SK-N-SH (cell line): Measurements from ENCODE around the gene MORC2. TPM values are rescaled to one million over a fixed set of nuclear protein-coding genes. Genes with fewer than 3 reads are reported as not detected.

Experiments used
- CTCF ChIA-PET: fragments of 300-600, 350-600 bp; formaldehyde crosslinking; extraction: SDS; loops from one replicate; lab custom pipeline; 2021; lab: Yijun Ruan, JAX
- POLR2A ChIA-PET: fragments of 350-600 bp; sonication (Branson Sonifier 250); formaldehyde crosslinking; extraction: SDS; loops from one replicate; lab custom pipeline; 2020; ENCODE audit warnings: antibody characterized with exemption, inconsistent platforms; lab: Yijun Ruan, JAX
- DNase-seq: peaks from one replicate; pipeline ENCODE4 v3.0.0; 2012
- H2AFZ ChIP-seq: fragments of 200-600 bp; sonication (generic); 2 replicates; pipeline ENCODE4 v1.8.1; 2016; ENCODE audit warnings: antibody characterized with exemption, mild to moderate bottlenecking, low read depth
- H3F3A ChIP-seq: fragments of 200-600 bp; sonication (generic); replicated peaks from 2 replicates; pipeline ENCODE3; 2016; ENCODE audit warnings: antibody characterized with exemption, mild to moderate bottlenecking; ENCODE audit not compliant: insufficient read depth
- H3K27ac ChIP-seq, 2 experiments: fragments of 200-500 bp in 1 of 2; fragments of 200-600 bp in 1 of 2; sonication (Bioruptor generic) in 1 of 2; sonication (generic), shearing (Covaris generic) in 1 of 2; 2 replicates each; pipeline versions ENCODE4 v1.5.1 to v1.6.1; 2014 to 2016; ENCODE audit warnings: low read depth in 2 of 2, inconsistent platforms in 1 of 2, low read length in 1 of 2, mild to moderate bottlenecking in 1 of 2, mixed read lengths in 1 of 2
- H3K27me3 ChIP-seq: fragments of 200-600 bp; sonication (generic), shearing (Covaris generic); 2 replicates; pipeline ENCODE4 v1.6.1; 2016; ENCODE audit warnings: mixed run types; ENCODE audit not compliant: insufficient read depth
- H3K36me3 ChIP-seq, 2 experiments: fragments of 200-500 bp in 1 of 2; fragments of 200-600 bp in 1 of 2; sonication (Bioruptor generic) in 1 of 2; sonication (generic) in 1 of 2; replicated peaks in 1 of 2; 2 replicates each; pipeline versions ENCODE3 to v1.5.1; 2014 to 2016; ENCODE audit warnings: low read length in 1 of 2, mild to moderate bottlenecking in 1 of 2; ENCODE audit not compliant: insufficient read depth in 2 of 2, control insufficient read depth in 1 of 2
- H3K4me1 ChIP-seq, 2 experiments: fragments of 200-500 bp in 1 of 2; fragments of 200-600 bp in 1 of 2; sonication (Bioruptor generic) in 1 of 2; sonication (generic), shearing (Covaris generic) in 1 of 2; 2 replicates each; pipeline versions ENCODE4 v1.5.1 to v1.6.1; 2014 to 2016; ENCODE audit warnings: low read depth in 1 of 2, low read length in 1 of 2, mixed run types in 1 of 2; ENCODE audit not compliant: insufficient read depth in 2 of 2, control insufficient read depth in 1 of 2
- H3K4me2 ChIP-seq: fragments of 200-600 bp; sonication (generic), shearing (Covaris generic); 2 replicates; pipeline ENCODE4 v1.6.1; 2017; ENCODE audit warnings: mixed run types
- H3K4me3 ChIP-seq, 2 experiments: fragments of 200-500 bp in 1 of 2; fragments of 200-600 bp in 1 of 2; sonication (Bioruptor generic) in 1 of 2; sonication (generic), shearing (Covaris generic) in 1 of 2; 2 replicates each; pipeline versions ENCODE4 v1.5.1 to v1.8.1; 2014 to 2016; ENCODE audit warnings: low read depth in 2 of 2, inconsistent platforms in 1 of 2, low read length in 1 of 2, mild to moderate bottlenecking in 1 of 2, mixed read lengths in 1 of 2, moderate library complexity in 1 of 2
- H3K79me2 ChIP-seq: fragments of 200-600 bp; sonication (generic); 2 replicates; pipeline ENCODE4 v1.8.1; 2017; ENCODE audit warnings: mild to moderate bottlenecking; ENCODE audit not compliant: insufficient read depth
- H3K9ac ChIP-seq: fragments of 200-600 bp; sonication (generic); 2 replicates; pipeline ENCODE4 v1.6.1; 2017; ENCODE audit warnings: mixed run types
- H3K9me2 ChIP-seq: fragments of 200-600 bp; sonication (generic); 2 replicates; pipeline ENCODE4 v1.6.1; 2017; ENCODE audit warnings: mixed run types
- H3K9me3 ChIP-seq: fragments of 200-600 bp; sonication (generic); 2 replicates; pipeline ENCODE4 v1.6.1; 2017; ENCODE audit warnings: mixed run types, mild to moderate bottlenecking, moderate library complexity
- H4K20me1 ChIP-seq: fragments of 200-600 bp; sonication (generic); 2 replicates; pipeline ENCODE4 v1.6.1; 2017; ENCODE audit warnings: mild to moderate bottlenecking, mixed run types; ENCODE audit not compliant: insufficient read depth
- CHD2 ChIP-seq: fragments of 150-350 bp; IDR thresholded peaks from 2 replicates; pipeline ENCODE4 v1.6.1; 2018; ENCODE audit warnings: low read length; ENCODE audit not compliant: partially characterized antibody
- EZH2phosphoT487 ChIP-seq: fragments of 200-600 bp; sonication (generic); IDR thresholded peaks from 2 replicates; pipeline ENCODE4 v1.6.1; 2017; ENCODE audit warnings: low read depth, mixed run types, mild to moderate bottlenecking, antibody characterized with exemption, moderate library complexity, borderline replicate concordance
- FOSL2 ChIP-seq: IDR thresholded peaks from 2 replicates; pipeline ENCODE4 v1.4.0; 2012; ENCODE audit warnings: low read depth, mild to moderate bottlenecking, moderate library complexity, borderline replicate concordance
- FOXM1 ChIP-seq: IDR thresholded peaks from 2 replicates; pipeline ENCODE4 v1.4.0; 2012; ENCODE audit warnings: low read depth, mild to moderate bottlenecking
- GABPA ChIP-seq: IDR thresholded peaks from 2 replicates; pipeline ENCODE4 v1.4.0; 2012; ENCODE audit warnings: low read depth, mild to moderate bottlenecking
- GATA2 ChIP-seq: sonication (generic); formaldehyde crosslinking; IDR thresholded peaks from 2 replicates; pipeline ENCODE4 v1.5.0; 2020; ENCODE audit warnings: mild to moderate bottlenecking, missing genetic modification reagents
- MEF2A ChIP-seq: IDR thresholded peaks from 2 replicates; pipeline ENCODE4 v1.4.0; 2012; ENCODE audit warnings: low read depth, borderline replicate concordance
- RFX5 ChIP-seq: IDR thresholded peaks from 2 replicates; pipeline ENCODE4 v1.6.1; 2012; ENCODE audit warnings: mild to moderate bottlenecking, improper control_type of control experiment, low read length
- RXRA ChIP-seq: IDR thresholded peaks from 2 replicates; pipeline ENCODE4 v1.4.0; 2012; ENCODE audit warnings: low read depth, mild to moderate bottlenecking, borderline replicate concordance
- SIN3A ChIP-seq: IDR thresholded peaks from 2 replicates; pipeline ENCODE4 v1.6.1; 2012; ENCODE audit warnings: low read depth, mild to moderate bottlenecking, low read length, moderate library complexity, borderline replicate concordance
- SMC3 ChIP-seq: IDR thresholded peaks from 2 replicates; pipeline ENCODE4 v1.6.1; 2012; ENCODE audit warnings: low read depth, low read length, improper control_type of control experiment
- TAF1 ChIP-seq: IDR thresholded peaks from 2 replicates; pipeline ENCODE4 v1.6.1; 2012; ENCODE audit warnings: low read depth, mild to moderate bottlenecking, low read length, moderate library complexity, borderline replicate concordance
- TCF12 ChIP-seq: IDR thresholded peaks from 2 replicates; pipeline ENCODE4 v1.4.0; 2012
- TEAD4 ChIP-seq: IDR thresholded peaks from 2 replicates; pipeline ENCODE4 v1.4.0; 2012; ENCODE audit warnings: mild to moderate bottlenecking, borderline replicate concordance; ENCODE audit not compliant: insufficient read depth
- WGBS: methylation state at CpG from one replicate; pipeline ENCODE4 v1.1.6; 2017; ENCODE audit warnings: low lambda C conversion rate; 5-methylcytosine and 5-hydroxymethylcytosine counted together
- polyA plus RNA-seq, 3 experiments: library from polyadenylated mRNA; depleted of rRNA; stranded (reverse); fragments of >200 nt; gene quantifications; 2 replicates each; pipeline ENCODE4 v1.2.3, GENCODE V29; 2012
- TF ChIP-seq, protein P1 (sequence below): fragments of 200-600 bp; sonication (generic); IDR thresholded peaks from 2 replicates; pipeline ENCODE4 v1.6.1; 2017; ENCODE audit warnings: antibody characterized with exemption, mild to moderate bottlenecking, moderate library complexity
- TF ChIP-seq, protein P2 (sequence below): IDR thresholded peaks from 2 replicates; pipeline ENCODE4; 2012

MORC2 gene
- polyA plus RNA-seq, 1 of the 3 experiments (the other 2 are of a cell fraction): 8.3 TPM

DNA sequence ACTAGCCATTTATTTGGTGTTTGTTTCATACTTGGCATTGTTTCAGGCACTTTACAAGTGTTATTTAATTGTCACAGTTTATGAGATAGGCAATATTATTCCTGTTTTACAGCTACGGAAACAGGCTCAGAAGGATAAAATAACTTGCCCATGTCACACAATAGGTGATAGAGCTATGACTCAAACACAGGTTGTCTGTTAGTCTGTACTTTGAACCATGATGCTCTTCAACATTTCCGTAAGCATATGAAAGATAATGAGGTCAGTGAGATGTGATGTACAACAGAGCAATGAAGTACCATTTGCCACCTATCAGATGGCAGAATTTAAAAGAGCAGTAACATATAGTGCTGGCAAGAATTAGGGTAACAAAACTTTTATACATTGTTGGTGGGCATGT is 15.7 kb upstream of the MORC2 start:
- Histone ChIP-seq H3K4me2 (no peak overlapping the region), H3K4me1 (no peaks in the 10 kb centered on the region), H3K9ac (no peak overlapping the region), H3K36me3 (no peaks in the 10 kb centered on the region), H3K79me2 (no peaks in the 10 kb centered on the region), H3K27me3 (no peaks in the 10 kb centered on the region), H2AFZ (no peak overlapping the region), H4K20me1 (no peaks in the 10 kb centered on the region), H3K9me2 (no peaks in the 10 kb centered on the region), H3K4me3 (no peak overlapping the region), H3F3A (peaks cover 4% of the 10 kb centered on the region), H3K27ac (no peak overlapping the region), H3K9me3 (no peaks in the 10 kb centered on the region)
- DNase-seq: no peak
- WGBS: 61% methylated on average over 2 of the region's 2 CpGs
- CTCF ChIA-PET: no interaction called here
- TF ChIP-seq TAF1 (no peak), GABPA (no peak), SMC3 (no peak), TEAD4 (no peak), FOSL2 (no peak), FOXM1 (no peak), SIN3A (no peak), CHD2 (no peak), MEF2A (no peak), TCF12 (no peak), EZH2phosphoT487 (no peak)
- TF ChIP-seq, protein P1, sequence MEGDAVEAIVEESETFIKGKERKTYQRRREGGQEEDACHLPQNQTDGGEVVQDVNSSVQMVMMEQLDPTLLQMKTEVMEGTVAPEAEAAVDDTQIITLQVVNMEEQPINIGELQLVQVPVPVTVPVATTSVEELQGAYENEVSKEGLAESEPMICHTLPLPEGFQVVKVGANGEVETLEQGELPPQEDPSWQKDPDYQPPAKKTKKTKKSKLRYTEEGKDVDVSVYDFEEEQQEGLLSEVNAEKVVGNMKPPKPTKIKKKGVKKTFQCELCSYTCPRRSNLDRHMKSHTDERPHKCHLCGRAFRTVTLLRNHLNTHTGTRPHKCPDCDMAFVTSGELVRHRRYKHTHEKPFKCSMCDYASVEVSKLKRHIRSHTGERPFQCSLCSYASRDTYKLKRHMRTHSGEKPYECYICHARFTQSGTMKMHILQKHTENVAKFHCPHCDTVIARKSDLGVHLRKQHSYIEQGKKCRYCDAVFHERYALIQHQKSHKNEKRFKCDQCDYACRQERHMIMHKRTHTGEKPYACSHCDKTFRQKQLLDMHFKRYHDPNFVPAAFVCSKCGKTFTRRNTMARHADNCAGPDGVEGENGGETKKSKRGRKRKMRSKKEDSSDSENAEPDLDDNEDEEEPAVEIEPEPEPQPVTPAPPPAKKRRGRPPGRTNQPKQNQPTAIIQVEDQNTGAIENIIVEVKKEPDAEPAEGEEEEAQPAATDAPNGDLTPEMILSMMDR: no peak
- TF ChIP-seq, protein P2, sequence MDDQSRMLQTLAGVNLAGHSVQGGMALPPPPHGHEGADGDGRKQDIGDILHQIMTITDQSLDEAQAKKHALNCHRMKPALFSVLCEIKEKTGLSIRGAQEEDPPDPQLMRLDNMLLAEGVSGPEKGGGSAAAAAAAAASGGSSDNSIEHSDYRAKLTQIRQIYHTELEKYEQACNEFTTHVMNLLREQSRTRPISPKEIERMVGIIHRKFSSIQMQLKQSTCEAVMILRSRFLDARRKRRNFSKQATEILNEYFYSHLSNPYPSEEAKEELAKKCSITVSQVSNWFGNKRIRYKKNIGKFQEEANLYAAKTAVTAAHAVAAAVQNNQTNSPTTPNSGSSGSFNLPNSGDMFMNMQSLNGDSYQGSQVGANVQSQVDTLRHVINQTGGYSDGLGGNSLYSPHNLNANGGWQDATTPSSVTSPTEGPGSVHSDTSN: no peak
- POLR2A ChIA-PET: no interaction called here

DNA sequence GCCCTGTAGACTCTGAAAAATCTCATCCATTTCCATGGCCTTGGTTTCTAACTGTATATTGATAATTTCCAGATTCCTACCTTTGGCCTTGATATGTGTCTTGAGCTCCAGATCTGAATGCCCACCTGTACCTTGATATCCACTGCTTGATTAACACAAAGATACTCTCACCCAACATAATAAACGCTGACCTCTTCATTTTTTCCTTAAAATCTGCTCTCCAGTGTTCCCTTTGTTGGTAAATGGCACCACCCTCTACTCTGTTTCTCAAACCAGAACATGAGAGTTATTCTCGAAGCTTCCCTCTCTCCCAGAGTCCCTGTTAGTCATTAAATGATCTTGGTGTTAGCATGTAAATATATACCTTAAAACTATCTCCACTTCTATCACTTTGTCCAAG is 13.9 kb upstream of the MORC2 start:
- H3K79me2 ChIP-seq: peaks cover 5% of the 10 kb centered on the region; the same call in 1 of the 2 replicates
- no peaks in the 10 kb centered on the region for H3K4me1 ChIP-seq
- no peak overlapping the region for H3K27ac ChIP-seq
- H3K9ac ChIP-seq: no peak overlapping the region
- H3K27me3 ChIP-seq: no peaks in the 10 kb centered on the region
- no peaks in the 10 kb centered on the region for H3K9me3 ChIP-seq
- TF ChIP-seq TAF1: no peak
- TF ChIP-seq FOSL2: no peak
- no peak for TF ChIP-seq RFX5
- no peak for TF ChIP-seq RXRA
- no peak for TF ChIP-seq GATA2
- H3K4me3 ChIP-seq: no peak overlapping the region
- H3K36me3 ChIP-seq: peaks cover 0 to 10% of the 10 kb centered on the region in 2 experiments
- peaks cover 4% of the 10 kb centered on the region for H3F3A ChIP-seq
- no peak for DNase-seq
- no peaks in the 10 kb centered on the region for H4K20me1 ChIP-seq
- 58% methylated on average over 2 of the region's 2 CpGs for WGBS
- ChIA-PET POLR2A (no interaction called here), CTCF (no interaction called here)
- H2AFZ ChIP-seq: no peak overlapping the region
- H3K4me2 ChIP-seq: no peak overlapping the region
- no peaks in the 10 kb centered on the region for H3K9me2 ChIP-seq
